ENCODE data around the gene PAPOLG.

DNA sequence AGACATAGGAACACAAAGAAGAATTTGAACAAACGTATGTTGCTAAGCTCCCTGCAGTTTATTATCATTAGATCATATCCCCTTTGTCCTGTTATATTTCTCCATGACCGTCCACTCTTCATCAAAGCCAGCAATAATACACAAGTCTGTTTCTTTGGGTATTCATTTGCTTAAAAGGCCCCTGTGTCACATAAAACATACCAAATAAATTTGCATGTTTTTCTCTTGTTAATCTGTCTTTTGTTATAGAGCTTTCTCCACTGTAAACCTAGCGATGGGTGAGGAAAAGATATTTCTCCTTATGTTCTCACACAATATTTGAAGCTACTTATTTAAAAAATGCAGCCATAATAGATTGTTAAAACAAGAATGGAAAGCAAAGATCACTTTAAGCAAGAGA lies 82.4 kb downstream of the PAPOLG start:
- TF ChIP-seq, protein P1, sequence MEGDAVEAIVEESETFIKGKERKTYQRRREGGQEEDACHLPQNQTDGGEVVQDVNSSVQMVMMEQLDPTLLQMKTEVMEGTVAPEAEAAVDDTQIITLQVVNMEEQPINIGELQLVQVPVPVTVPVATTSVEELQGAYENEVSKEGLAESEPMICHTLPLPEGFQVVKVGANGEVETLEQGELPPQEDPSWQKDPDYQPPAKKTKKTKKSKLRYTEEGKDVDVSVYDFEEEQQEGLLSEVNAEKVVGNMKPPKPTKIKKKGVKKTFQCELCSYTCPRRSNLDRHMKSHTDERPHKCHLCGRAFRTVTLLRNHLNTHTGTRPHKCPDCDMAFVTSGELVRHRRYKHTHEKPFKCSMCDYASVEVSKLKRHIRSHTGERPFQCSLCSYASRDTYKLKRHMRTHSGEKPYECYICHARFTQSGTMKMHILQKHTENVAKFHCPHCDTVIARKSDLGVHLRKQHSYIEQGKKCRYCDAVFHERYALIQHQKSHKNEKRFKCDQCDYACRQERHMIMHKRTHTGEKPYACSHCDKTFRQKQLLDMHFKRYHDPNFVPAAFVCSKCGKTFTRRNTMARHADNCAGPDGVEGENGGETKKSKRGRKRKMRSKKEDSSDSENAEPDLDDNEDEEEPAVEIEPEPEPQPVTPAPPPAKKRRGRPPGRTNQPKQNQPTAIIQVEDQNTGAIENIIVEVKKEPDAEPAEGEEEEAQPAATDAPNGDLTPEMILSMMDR (IDR thresholded peaks at IDR 0.05; ENCODE audit: low read depth, low read length) = no peak
- no peak for TF ChIP-seq POLR2A (IDR thresholded peaks at IDR 0.05; ENCODE audit: extremely low read depth, insufficient read length)
- no peak for TF ChIP-seq MYC (IDR thresholded peaks at IDR 0.05; ENCODE audit: low read depth, low read length)
- TF ChIP-seq, protein P2, sequence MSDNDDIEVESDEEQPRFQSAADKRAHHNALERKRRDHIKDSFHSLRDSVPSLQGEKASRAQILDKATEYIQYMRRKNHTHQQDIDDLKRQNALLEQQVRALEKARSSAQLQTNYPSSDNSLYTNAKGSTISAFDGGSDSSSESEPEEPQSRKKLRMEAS (IDR thresholded peaks at IDR 0.05; ENCODE audit: low read depth, low read length) = no peak
